Skin epidermis (tissue), 12 donors: ENCODE results near the gene RUFY1.
A peak's percentile ranks its signal among the peaks of the same experiment; 100 is the strongest.
"Not testable (repeated sequence)": the region's sequence is repeated elsewhere in the genome, so short reads cannot be mapped to it uniquely, and the experiment has no call there.

Experiments used
- H3K27ac ChIP-seq, 21 experiments: fragments of 200-600 bp; sonication (generic) in 11 of 21; one replicate each; pipeline ENCODE4 v1.5.0; 2020; ENCODE audit warnings: mild to moderate bottlenecking in 3 of 21, inconsistent platforms in 2 of 21, moderate library complexity in 2 of 21
- H3K4me3 ChIP-seq, 7 experiments: fragments of 200-600 bp; sonication (generic) in 2 of 7; one replicate each; pipeline ENCODE4 v1.5.0; 2020; ENCODE audit warnings: inconsistent platforms in 2 of 7, mild to moderate bottlenecking in 2 of 7, moderate library complexity in 1 of 7

RUFY1 gene

DNA sequence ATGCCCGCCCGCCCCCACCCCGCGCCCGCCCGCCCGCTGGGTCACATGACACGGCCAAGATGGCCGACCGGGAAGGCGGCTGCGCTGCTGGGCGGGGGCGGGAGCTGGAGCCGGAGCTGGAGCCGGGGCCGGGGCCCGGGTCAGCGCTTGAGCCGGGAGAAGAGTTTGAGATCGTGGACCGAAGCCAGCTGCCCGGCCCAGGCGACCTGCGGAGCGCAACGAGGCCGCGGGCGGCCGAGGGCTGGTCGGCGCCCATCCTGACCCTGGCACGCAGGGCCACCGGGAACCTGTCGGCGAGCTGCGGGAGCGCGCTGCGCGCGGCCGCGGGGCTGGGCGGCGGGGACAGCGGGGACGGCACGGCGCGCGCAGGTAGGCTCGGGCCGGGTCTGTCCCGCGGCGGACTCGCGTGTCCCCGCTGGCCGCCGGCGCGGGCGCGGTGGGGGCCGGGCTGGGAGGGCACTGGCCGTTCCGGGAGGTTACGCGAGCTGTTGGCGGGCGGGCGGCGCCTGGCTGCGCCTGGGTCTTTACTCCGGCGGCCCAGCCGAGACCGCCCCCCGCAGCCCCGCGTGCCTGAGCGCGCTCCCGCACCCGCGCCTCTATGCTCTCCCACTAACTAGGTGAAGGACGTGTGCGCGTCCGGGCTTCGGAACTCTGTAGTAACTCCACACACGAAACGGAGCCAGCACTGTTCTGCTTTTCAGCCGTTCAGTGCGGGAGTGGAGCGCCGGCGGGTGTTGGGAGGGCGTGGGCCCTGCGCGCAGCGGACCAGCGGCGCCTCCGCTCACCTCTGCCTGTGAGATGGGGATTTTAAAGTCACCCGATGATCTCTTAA lies at the start of gene RUFY1:
TSS of gene RUFY1 (plus strand) at position 44 of the 832 bp plus-strand sequence. CDS start at position 60, 16 bp downstream.
- Histone ChIP-seq H3K27ac (peak within 1 kb of the TSS; percentile 73 to 99 (median 95)), H3K4me3 (peak within 1 kb of the TSS; percentile 57 to 91 (median 77))

GRCh38 chr5:179501997-179502396 lies 48.4 kb upstream of the RUFY1 start:
- H3K27ac ChIP-seq = not testable (repeated sequence)

DNA sequence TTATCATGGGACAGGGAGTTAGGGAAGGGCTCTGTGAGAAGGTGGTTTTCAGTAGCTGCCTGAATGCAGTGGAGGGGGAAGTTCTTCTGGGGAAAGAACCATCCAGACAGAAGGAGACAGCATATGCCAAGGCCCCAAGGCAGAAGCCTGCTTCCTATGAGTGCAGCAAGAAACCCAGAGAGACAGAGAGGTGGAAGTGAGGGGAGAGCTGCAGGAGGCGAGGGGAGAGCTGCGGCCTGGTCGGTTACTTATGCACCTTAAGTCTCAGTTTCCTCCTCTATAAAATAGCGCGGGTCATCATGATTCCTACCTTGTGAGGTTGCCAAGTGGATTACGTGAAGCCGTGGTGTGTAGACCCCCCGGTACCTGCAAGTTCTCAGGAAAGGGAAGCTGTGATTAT lies 47.9 kb upstream of the RUFY1 start:
- not testable (repeated sequence) for H3K4me3 ChIP-seq, H3K27ac ChIP-seq

More at GRCh38 chr5:179501997-179502396, 48.4 kb upstream of the RUFY1 start:
- not testable (repeated sequence) for H3K4me3 ChIP-seq

DNA sequence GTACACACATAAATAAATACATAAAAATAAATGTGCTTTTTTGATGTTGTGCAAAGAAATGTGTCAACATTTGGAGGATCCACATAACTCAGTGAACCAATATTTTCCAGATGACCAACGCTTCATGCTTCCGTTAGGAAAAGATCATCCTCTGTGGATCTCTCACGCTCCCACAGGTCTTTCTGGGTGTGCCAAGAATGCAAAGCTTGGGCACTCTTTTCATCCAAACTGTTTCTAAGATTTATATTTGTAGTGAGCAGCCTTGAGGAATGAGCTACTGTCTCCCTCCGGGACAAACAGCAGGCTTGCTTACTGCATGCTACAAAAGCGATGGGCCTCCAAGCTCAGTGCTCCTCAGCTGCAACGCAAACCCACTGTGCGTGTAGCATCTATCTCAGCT lies 46.2 kb upstream of the RUFY1 start:
- H3K27ac ChIP-seq = no peak overlapping the region

GRCh38 chr5:179504600-179505396 lies 45.6 kb upstream of the RUFY1 start:
- Histone ChIP-seq H3K4me3 (no peak overlapping the region), H3K27ac (no peak overlapping the region)

More for the DNA sequence above, 46.2 kb upstream of the RUFY1 start:
- H3K4me3 ChIP-seq = no peak overlapping the region

DNA sequence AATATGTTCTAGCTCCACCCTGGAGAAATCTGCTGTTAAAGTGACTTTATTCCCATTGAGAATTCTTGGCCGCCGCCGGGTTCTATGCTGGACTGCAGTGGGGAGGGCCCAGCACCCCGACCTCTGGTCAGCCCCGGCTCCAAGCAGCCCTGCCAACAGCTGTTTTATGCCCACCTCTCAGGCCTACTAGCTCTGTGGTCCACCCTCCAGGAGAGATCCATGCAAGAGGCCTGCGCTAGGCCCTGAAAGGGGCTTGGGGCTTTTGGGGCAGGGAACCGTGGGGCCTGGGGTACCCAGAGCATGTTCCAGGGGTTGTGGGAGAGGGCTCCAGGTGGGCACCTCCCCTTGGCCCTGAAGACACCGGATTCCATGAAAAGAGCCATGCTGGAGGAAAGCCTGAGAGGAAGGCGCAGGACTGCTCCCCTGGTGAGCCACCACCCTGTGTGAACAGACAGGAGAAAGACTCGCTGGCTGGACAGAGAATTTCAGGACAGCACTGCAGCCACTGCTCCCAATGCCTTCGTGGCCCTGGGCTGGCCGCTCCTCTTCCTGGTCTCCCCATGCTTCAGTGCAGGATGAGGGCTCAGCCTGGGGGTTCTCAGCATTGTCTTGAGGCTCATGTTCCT lies 44.6 kb upstream of the RUFY1 start:
- H3K27ac ChIP-seq = no peak overlapping the region
- no peak overlapping the region for H3K4me3 ChIP-seq

DNA sequence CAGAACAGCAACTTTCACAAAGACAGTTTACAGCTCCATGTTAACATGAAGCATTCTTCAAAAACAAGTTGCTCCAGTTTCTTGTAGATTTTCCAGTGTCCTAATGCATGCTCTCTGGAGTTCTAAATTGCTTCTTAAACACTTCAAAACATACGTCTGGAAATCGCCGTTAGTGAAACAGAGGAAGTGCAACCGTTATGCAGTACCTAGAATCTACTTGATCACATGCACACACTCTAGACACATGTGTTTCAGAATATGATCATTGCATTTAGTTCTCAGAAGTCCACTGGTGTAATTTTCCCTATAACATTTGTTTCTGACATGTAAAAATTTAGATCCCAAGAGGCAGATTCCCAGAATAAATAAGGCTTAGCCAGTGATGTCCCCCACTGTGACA lies 41.1 kb upstream of the RUFY1 start:
- no peak overlapping the region for H3K27ac ChIP-seq

DNA sequence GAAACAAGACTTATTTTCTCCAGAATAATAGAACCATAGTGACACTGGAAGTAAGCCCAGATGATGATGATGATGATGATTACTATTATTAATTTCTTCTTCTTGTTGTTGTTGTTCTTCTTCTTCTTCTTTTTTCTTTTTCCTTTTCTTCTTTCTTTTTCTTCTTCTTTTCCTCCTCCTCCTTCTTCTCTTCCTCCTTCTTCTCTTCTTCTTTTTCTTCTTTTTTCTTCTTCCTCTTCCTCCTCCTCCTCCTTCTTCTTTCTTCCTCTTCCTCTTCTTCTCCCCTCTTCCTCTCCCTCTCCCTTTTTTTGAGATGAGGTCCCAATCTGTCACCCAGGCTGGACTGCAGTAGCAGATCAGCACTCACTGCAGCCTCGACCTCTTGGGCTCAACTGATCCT lies 40.5 kb upstream of the RUFY1 start:
- H3K27ac ChIP-seq = no peak overlapping the region
- no peak overlapping the region for H3K4me3 ChIP-seq

More for the DNA sequence above, 41.1 kb upstream of the RUFY1 start:
- no peak overlapping the region for H3K4me3 ChIP-seq

GRCh38 chr5:179512452-179513000 lies 37.8 kb upstream of the RUFY1 start:
- Histone ChIP-seq H3K4me3 (no peak overlapping the region), H3K27ac (no peak overlapping the region)

GRCh38 chr5:179515501-179515900 lies 34.9 kb upstream of the RUFY1 start:
- not testable (repeated sequence) for H3K4me3 ChIP-seq, H3K27ac ChIP-seq

GRCh38 chr5:179516221-179516620 lies 34.1 kb upstream of the RUFY1 start:
- Histone ChIP-seq H3K27ac (no peak overlapping the region), H3K4me3 (no peak overlapping the region)

DNA sequence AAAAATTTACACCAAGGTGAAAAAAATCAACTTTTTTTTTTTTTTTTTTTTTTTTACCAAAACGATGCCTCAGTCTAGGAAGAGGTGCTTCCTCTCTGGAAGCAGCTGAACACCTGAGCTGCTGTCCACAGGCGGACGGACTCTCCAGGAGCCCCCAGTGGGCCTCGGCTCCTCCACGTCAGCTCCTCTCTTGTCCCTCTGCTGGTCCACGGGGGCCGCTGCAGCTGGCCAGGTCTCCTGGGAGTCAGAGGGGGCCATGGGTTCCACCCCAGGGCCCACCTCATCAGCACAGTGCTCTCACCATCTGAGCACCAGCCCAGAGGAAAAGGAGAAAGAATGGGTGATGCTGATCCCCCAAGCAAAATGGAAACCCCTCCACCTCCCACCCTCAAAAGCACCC lies 32.6 kb upstream of the RUFY1 start:
- H3K4me3 ChIP-seq, H3K27ac ChIP-seq: not testable (repeated sequence)

DNA sequence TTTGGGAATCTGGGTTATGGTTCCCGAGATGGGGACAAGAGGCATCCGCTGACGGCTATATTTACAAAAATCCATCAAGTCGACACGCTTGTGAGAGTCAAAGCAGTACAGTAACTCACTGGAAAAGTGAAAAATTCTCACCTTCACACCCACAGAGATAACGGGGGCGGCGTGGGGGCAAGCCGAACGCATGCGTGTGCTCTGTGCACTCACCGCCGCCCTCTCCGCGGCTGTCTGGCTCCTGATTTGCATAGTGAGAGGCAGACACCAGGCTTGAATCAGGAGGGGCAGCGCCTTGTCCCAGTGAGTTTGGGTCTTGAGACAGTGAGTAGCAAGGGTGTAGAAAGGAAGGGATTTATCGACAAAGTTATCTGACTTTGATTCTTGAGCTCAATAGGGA lies 32.0 kb upstream of the RUFY1 start:
- not testable (repeated sequence) for H3K27ac ChIP-seq, H3K4me3 ChIP-seq

- H3K4me3 ChIP-seq, H3K27ac ChIP-seq: not testable (repeated sequence)
Measured at GRCh38 chr5:179519416-179520070, 30.8 kb upstream of the RUFY1 start.

- not testable (repeated sequence) for H3K4me3 ChIP-seq, H3K27ac ChIP-seq
Measured at GRCh38 chr5:179522107-179522506, 28.2 kb upstream of the RUFY1 start.

DNA sequence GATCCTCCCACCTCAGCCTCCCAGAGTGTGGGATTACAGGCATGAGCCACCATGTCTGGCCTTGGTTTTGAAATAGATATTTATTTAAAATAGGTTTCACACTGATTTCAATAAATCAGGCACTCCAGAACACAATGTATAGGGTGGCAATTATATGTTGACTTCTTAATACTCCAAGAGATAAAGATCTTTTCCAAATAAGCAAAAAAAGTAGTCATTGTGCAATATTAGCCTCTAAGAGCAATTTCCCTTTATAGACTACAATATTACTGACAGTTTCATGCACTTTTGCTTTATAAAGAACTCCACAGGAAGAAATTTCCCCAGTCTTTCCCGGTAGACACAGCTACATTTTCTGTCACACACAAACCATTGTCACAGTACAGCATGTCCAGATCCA lies 23.4 kb upstream of the RUFY1 start:
- H3K27ac ChIP-seq = no peak overlapping the region
- H3K4me3 ChIP-seq = no peak overlapping the region

- Histone ChIP-seq H3K27ac (peak overlapping the region in 9 of 21 experiments; percentile 6 to 66 (median 34)), H3K4me3 (peak overlapping the region; percentile 26 to 38 (median 36))
Measured at GRCh38 chr5:179530069-179530998, 20.0 kb upstream of the RUFY1 start.

GRCh38 chr5:179533024-179533423 lies 17.3 kb upstream of the RUFY1 start:
- H3K27ac ChIP-seq = no peak overlapping the region
- H3K4me3 ChIP-seq = no peak overlapping the region

- Histone ChIP-seq H3K27ac (no peak overlapping the region), H3K4me3 (no peak overlapping the region)
Measured at GRCh38 chr5:179533907-179534306, 16.4 kb upstream of the RUFY1 start.
